GM21381 (cell line): ENCODE results near the gene SHF.

Experiments
- ATAC-seq: cut with Tn5 transposase; IDR thresholded peaks from one replicate; pipeline ENCODE4 v1.9.1; 2021; ENCODE audit warnings: mild to moderate bottlenecking, moderate library complexity; ENCODE audit not compliant: unreplicated experiment

Gene SHF

DNA sequence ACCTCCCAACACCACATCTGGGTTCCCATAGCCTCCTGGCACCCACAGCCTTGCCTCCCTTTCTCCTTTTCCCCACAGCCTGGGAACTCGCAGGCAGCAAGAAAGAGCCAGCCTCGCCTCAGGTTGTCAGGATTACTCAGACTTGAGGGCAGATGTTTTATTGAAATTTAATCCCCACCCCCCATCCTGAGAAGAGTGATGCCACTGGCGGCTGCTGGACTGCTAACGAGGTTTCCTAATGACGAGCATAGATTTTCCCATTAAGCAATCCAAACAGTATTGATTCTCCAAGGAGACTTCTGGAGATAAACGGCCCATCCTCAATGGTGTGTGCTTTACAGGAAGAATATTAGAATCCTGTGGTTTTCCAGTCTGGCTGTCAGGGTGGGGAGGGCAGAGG lies 13.7 kb downstream of the SHF start:
- no peak for ATAC-seq

DNA sequence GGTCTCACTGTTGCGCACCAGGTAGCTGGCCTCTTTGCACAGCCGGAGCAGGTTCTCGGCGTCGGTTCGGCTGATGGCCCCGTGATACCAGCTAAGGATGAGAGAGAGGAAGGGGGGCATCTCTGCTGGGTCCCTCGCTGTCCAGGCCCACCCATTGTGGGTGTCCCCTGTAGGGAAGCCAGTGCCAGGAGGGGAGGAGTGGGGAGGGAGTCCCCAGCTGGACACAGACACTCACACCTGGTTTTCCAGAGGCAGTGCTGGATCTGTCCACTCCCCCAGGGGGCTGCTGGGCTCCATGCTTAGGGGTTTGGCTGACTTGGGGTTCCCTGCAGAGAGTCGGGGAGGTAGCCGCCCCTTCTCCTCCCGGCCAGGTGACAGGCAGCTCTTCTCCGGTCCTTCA lies 15.9 kb downstream of the SHF start:
- ATAC-seq: no peak

DNA sequence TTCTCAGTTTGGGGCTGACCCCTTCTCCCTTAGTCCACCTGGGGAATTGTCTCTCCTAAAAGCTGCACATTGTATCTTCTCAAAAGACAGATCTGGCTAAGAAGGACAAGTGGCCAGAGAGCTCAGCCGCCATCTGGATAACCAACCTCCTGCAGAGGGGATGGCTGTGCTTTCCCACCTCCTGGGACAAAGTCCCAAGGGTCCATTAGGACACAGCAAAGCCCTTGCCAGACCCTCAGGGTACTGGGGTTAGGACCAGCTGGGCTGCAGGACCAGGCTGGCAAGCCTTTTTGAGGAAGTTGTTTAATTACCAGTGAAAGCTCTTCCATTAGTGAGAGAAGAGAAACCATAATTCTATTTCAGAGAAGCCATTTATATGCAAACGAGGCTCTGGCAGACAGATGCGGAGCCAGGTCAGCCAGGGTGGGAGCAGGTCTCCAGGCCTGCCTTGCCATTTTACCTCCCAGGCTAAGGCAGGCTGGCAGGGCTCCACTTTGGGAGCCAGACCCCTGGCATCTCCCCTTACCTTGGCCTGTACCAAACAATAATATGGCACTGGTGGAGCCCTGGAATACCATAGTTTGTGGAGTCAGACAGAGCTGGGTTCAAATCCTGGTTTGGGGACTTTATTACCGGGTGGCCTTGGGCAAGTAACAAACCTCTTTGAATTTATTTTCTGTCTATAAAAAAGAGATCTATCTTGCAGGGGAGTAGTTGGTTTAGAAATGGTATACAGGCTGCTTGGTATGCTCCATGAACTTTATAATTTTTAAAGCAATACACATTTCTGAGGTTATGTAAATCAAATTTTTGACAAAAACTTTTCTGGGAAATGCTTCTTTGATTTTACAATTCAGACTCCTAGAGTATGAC lies 17.9 kb downstream of the SHF start:
- ATAC-seq: no peak

DNA sequence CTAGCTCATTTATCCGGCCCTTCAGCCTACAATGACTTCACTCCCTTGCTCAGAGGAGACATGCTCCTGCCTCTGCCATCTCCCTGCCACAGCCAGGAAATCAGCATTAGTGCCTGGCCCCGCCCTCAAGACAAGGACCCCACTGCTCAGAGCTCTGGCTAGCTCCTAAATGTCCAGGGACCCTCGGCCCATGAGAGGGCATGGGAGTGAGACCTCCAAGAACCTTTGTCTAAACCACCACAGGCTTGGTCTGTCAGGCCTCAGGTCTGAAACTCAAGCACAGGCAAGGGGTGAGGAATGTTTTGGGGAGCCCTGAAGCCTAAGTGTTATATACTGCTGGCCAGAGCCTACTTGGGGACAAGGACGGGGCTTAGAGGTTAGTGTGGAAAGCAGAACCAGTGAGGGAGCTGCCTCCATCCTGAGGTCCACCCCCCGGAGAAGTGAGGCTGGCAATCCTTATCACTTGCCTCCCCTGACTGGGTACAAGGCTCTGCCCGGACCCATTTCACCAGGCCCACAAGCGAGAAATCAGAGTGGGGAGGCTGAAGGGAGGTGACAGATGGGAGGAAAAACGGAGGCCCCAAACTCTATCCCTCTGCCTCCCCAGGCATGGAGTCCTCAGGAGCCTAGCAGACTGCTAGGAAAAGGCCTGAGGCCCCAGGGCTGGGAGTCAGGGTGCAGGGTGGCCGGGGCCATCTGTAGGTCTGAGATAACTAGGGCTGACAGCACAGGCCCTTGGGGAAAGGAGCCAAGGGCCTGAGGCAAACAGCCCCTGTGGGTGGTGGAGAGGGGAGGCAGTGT lies 18.8 kb downstream of the SHF start:
- ATAC-seq: no peak

DNA sequence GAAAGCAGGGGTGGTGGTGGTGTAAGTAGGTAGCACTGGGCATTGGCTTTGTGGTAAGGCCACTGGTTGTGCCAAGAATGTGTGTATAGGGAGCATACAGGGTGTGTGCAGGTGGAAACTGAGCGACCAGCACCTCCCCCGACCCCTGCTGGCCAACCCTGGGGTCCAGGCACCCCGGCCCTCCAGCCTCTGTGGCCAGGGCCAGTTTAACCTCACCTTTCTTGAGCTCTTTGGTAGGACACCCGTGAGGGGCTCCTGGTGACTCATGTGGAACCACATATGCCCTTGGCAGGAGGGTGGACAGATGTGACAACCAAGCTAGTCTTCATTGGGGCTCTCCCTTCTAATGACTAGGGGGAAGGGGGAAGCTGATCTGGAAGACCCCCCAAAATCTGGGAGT lies 19.5 kb downstream of the SHF start:
- ATAC-seq: no peak

DNA sequence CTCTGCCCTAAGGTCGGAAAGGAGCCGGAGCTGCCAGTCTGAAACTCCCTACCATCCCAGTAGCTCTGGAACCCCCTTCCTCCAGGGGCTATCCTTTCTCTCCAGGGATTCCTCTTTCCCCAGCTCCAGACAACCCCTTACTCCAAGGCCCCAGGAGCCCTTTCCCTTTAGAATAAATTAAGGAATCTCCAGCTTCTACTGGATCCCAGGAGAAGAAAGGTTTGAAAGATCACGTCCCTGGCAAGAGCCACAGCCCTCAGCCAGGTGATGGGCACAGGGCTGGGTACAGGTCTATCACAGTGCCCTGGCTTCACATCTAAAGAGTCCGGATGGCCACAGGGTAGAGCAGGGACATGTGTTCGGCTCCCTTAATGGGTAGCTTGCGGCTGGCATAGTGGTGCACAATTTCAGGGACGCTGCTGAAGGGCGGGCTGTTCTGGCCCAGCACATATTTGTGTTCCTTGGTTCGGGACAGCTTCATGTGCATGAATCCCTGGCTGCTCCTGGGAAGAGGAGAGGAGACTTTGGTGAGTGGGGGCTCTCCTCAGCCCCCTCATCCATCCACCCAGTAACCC lies 20.0 kb downstream of the SHF start:
- ATAC-seq: no peak

DNA sequence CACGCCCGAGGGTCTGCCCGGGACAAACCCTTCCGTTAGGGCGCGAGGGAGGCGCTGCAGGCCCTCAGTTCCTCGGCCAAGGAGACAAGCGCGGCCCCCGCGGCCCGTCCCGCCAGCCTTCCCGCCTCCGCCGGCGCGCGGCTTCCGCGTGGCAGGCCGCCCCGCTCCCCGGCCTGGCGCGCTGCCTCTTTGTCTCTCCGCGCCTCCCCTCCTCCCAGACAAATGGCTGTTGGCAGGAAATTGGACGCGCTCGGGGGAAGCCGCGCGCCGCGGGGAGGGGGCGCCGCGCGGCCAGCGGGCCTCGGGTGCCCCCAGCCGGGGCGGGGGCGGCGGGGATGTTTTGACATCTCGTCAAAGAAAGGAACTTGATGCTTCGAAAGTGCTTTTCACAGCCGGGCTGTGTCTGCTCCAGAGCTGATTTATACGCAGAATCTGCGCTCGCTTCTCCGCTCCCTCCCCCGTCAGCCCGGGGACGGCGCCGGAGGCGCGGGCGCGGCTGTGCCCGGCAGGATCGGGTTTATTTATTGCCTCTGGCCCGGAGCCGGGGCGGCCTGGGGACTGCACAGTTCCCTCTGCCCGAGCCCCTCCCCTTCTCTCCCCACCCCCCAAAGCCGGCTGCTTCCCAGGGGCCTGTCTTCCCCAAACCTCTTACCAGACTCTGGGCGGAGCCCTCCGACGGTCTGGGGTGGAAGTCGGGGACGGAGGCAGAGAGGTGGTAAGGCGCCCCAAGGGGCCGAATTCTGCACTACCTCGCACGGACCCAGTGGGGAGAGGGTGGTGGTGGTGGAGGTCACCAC lies 20.7 kb downstream of the SHF start:
- ATAC-seq: peak; percentile 91

DNA sequence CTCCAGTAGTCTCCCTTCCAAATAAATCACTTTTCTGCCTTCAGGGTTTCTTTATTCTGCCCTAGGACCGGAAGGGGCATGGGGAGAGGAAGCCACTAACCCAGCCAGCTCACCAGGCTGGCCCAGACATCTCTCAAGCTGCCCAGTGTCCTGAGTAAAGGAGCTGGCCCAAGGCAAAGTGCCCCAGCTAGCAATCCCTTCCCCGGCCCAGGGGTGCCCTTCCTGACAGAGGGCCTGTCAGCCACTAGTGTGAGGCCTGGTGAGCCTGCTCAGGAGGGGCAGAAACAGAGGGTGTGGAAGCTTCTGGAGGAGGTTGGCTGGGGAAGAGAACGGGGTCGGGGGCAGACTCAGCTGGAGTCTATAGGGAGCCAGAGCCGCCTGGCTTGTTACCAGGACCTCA lies 22.2 kb downstream of the SHF start:
- ATAC-seq: no peak

DNA sequence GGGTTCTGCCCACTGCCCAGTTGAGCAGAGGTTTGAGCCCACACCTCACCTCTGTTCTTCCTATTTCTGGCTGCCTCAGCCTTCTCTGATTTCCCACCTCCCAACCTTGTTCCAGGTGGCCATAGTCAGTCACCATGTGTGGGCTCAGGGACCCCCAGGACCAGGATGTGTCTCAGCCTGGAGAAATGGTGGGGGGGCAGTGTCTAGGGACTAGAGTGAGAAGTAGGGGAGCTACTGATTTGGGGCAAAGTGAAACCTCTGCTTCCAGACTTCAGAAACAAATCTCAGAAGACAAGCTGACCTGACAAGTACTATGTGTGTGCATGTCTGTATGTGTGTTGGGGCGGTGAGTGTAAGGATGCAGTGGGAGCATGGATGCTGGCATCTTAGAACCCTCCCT lies 22.9 kb downstream of the SHF start:
- ATAC-seq: no peak

DNA sequence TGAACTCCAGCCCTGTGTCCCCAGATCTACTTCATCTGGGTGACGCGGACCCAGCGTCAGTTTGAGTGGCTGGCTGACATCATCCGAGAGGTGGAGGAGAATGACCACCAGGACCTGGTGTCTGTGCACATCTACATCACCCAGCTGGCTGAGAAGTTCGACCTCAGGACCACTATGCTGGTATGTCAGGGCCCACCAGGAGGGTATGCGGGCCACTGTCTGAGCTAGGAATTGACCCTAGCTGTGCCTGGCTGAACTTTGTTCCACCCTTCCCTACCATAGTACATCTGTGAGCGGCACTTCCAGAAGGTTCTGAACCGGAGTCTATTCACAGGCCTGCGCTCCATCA lies 24.3 kb downstream of the SHF start:
- ATAC-seq: no peak

DNA sequence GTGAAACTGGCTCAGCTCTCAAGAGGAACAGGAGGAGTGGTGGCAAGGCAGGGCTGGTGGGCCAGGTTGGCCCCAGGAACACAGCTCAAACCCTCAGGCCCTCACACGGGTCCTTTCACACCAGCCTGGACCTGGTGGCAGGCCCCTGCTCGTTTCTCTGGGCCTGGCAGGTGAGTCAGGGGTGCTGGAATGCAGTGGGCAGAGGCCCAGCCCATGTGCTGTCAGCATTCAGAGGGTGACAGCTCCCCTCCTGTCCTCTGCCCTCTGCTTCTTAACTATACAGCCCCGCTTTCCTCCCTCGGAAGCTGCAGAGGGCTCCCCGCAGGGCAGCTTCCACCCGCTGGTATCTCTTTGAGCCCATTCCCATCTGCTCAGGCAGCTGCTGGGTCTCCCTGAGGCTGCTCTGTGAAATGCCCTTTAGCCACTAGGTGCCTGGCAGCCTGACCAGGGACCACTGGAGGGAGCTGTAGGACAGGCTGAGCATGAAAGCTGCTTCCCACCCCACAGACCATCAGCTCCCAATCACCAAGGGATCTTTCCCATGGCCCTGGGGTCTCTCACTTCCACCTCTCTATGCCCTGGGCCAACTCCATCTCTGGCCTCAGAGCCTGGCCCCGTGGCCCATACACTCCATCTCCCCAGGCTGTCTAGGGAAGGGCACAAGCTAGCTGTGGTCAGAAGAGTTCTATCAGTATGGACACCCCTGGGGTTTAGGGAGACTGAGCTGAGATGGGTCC lies 24.8 kb downstream of the SHF start:
- ATAC-seq: peak; percentile 31

DNA sequence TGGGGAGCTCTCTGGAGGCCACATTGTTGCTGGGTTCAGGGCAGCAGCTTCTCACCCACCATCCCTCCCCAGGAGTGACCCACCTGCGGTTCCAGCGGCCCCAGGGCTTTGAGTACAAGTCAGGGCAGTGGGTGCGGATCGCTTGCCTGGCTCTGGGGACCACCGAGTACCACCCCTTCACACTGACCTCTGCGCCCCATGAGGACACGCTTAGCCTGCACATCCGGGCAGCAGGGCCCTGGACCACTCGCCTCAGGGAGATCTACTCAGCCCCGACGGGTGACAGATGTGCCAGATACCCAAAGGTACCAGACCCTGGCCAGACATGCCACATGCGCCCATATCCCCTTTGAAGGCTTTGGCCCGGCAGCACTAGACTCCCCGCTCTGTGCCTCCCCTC lies 26.1 kb downstream of the SHF start:
- ATAC-seq: no peak

DNA sequence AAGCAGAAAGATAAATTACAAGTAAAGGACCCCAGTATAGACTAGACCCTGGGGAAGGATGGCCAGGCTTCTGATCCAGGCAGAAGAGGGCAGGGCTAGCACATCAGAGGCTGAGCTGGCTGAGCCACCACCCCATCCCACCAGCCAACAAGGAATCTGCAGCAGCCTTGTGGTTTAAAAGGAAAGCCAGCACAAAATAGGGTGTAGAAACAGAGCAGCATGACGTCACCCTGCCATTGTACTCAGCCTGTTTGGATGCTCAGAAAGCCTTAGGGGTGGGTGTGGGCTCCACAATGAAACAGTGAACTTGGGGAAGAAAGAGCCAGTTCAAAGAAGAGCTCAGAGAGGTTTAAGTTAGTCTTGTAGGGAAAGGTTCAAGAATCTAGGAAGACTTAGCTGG lies 29.8 kb downstream of the SHF start:
- ATAC-seq: no peak

DNA sequence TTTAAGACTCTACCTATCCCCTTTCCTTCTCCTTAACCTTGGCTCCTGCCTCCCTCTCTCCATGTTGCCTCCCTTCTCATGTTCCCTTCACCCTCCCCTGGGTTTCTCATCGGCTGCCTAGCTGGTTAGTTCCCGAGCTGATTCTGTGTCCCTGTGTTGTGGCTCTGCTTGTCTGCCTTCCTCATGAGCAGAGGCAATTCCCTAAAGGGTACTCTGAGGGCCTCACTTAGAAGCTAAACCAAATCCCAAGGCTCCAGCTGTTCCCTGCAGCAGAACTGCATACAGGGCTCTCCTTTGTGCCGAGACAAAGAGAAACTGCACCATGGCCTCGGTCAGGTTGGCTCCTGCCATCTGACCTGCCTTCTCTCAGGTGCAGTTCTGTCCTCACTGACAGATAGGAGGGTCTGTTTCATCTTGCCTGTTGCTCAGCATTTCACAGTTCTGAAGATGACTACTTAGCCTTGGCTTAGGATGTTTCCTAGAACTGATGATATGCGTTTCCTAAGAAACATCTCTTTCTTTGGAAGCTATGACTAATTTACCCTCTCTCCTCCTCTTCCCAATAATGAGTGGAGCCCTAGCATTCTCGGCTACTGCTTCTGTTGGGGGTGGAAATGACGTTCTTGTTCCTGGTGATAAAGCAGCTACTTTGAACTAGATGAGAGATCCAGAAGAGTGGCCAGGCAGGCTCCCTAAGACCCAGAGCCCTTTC lies 30.9 kb downstream of the SHF start:
- ATAC-seq: no peak

DNA sequence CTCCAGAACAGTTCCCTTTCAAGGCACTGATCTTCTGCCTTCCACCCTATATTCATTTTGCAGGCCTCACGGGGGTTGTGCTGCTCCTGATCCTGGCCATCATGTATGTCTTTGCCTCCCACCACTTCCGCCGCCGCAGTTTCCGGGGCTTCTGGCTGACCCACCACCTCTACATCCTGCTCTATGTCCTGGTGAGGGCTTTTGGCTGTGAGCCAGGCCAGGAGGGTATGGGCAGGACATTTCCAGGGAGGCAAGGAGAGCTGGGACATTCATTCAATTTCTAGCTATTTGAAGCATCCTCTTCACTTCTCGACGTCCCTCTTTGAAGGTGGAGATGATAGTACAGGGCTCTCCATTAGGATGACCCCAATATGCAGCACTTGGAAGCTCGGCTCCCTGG lies 32.0 kb downstream of the SHF start:
- no peak for ATAC-seq

DNA sequence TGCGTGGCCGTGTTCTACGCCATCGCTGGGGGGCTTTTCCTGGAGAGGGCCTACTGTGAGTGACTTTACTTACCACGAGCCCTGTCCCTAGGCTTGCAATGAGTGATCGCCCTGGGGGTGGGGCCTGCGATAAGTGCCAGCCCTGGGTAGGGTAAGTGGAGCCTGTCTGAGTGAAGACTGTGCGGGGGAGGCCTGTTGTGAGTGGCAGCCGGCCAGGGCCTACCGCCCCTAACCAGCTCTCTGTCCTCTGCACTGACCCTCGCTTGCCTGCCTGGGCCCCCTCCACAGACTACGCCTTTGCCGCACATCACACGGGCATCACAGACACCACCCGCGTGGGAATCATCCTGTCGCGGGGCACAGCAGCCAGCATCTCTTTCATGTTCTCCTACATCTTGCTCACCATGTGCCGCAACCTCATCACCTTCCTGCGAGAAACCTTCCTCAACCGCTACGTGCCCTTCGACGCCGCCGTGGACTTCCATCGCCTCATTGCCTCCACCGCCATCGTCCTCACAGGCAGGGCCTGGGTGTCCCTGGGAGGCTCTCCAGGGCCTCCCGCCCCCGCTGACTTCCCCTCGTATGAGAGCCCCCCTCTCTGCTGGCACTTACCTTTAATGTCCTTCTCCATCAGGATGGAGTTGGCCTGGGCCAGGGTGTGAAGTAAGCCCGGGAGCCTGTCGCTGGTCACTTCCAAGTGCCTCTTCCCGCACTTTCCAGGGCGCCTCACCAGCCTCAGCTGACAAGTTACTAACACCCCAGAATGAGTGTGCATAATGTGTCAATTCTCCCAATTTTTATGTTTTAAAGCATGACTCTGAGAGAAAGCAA lies 35.6 kb downstream of the SHF start:
- no peak for ATAC-seq

DNA sequence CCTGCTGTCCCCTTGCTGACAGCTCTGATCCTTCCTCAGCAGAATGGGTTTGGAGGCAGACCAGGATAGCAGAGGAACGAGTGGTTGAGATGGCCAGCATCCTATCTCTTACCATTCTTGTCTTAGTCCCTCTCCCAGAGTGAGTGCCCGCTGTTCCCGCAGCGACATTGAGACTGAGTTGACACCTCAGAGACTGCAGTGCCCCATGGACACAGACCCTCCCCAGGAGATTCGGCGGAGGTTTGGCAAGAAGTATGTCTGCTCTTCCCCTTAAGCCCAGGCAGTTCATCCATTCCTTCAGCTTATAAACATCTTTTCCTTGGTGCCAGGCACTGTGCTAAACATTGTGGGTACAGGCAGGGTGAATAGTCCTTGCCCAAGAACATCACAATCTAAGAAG lies 36.8 kb downstream of the SHF start:
- no peak for ATAC-seq

DNA sequence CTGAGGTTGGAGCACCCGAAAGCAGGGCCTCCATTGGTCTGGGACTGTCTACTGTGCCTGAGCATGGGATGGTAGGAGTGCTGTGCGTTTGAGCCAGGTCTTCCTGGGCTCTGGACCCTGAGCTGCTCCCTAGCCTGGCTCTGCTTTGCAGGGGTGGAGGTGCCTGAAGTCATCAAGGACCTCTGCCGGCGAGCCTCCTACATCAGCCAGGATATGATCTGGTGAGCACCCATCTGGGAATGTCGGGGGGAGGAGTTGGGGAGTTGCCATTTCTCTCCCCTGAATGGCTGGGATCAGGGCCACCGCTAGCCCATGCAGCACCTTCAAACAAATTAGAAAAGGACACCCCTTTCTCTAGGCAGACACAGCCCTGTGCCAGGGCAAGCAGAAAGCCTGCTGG lies 37.3 kb downstream of the SHF start:
- ATAC-seq: no peak

DNA sequence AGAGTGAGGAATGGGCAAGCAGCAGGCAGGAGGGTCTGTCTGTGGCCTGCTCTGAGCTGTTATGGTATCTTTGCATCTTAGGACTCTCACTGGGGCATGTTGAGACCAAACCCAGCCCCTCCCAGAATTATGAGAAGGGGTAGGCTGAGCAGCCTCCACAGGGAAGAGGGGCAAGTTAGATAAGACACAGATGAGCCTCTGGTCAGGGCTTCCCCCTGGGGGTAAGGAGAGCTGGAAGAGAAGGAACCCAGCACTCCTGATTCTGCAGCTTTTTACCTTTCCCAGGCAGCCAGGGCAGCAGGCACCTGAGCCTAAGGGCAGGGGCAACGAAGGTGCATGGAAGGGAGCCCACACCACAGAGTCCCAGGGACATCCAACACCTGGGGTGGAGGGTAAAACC lies 38.7 kb downstream of the SHF start:
- ATAC-seq: no peak
